HFF-Myc (cell line): Measurements from ENCODE around the gene WDR27.

Experiments used
- DNase-seq: peaks from one replicate; pipeline ENCODE4 v3.0.0-alpha.2; 2011; ENCODE audit warnings: low read depth; ENCODE audit errors: extremely low read depth
- H3K4me3 ChIP-seq: replicated peaks from 2 replicates; pipeline ENCODE4 v1.5.1; 2011; ENCODE audit warnings: low read depth, mild to moderate bottlenecking, control low read depth, low read length
- TF ChIP-seq, protein P1 (sequence below): IDR thresholded peaks from 2 replicates; pipeline ENCODE4 v1.5.1; 2012; ENCODE audit warnings: mild to moderate bottlenecking, low read depth, low read length, control low read depth; ENCODE audit errors: missing control alignments

The WDR27 gene

DNA sequence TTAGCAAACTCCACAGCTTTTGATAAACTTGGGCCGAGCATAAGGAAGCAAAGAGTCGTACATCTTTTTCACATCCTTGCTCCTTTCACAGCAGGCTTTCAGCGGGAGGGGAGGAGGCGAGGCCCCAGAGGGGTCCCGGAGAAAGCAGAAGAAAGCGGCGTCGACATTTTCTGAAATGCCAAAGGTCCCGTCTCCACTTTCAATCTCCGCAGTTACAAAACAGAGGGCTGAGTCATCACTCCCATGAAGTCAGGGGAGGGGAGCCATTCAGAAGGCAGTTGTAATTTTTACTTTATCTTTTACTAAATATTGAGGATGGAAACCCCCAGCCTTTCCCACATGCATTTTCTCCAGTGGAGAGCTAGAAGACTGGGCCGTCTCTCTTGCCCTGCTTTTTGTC is 274.0 kb downstream of the WDR27 start:
- no peak for DNase-seq
- TF ChIP-seq, protein P1, sequence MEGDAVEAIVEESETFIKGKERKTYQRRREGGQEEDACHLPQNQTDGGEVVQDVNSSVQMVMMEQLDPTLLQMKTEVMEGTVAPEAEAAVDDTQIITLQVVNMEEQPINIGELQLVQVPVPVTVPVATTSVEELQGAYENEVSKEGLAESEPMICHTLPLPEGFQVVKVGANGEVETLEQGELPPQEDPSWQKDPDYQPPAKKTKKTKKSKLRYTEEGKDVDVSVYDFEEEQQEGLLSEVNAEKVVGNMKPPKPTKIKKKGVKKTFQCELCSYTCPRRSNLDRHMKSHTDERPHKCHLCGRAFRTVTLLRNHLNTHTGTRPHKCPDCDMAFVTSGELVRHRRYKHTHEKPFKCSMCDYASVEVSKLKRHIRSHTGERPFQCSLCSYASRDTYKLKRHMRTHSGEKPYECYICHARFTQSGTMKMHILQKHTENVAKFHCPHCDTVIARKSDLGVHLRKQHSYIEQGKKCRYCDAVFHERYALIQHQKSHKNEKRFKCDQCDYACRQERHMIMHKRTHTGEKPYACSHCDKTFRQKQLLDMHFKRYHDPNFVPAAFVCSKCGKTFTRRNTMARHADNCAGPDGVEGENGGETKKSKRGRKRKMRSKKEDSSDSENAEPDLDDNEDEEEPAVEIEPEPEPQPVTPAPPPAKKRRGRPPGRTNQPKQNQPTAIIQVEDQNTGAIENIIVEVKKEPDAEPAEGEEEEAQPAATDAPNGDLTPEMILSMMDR, result no peak
- H3K4me3 ChIP-seq, result no peak overlapping the region

DNA sequence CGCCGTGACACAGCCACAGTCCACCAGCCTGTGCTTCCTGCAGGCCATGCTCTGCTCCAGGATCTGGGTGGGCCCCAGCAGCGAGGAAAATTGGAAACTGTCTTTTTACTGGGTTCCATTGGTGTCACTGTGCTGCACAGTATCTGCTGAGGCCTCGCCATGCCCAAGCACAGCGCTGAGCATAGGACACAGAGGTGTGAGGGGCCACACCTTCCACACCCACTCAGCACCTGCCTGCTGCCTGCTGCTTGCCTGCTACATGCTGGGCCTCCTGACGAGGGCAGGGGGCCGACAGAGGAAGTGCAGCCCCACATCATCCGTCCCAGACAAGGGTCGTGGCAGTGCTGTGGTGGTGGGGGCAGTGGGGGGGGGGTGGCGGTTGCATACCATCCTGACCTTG is 275.2 kb downstream of the WDR27 start:
- H3K4me3 ChIP-seq, result no peak overlapping the region
- no peak for DNase-seq
- TF ChIP-seq, protein P1, result no peak

DNA sequence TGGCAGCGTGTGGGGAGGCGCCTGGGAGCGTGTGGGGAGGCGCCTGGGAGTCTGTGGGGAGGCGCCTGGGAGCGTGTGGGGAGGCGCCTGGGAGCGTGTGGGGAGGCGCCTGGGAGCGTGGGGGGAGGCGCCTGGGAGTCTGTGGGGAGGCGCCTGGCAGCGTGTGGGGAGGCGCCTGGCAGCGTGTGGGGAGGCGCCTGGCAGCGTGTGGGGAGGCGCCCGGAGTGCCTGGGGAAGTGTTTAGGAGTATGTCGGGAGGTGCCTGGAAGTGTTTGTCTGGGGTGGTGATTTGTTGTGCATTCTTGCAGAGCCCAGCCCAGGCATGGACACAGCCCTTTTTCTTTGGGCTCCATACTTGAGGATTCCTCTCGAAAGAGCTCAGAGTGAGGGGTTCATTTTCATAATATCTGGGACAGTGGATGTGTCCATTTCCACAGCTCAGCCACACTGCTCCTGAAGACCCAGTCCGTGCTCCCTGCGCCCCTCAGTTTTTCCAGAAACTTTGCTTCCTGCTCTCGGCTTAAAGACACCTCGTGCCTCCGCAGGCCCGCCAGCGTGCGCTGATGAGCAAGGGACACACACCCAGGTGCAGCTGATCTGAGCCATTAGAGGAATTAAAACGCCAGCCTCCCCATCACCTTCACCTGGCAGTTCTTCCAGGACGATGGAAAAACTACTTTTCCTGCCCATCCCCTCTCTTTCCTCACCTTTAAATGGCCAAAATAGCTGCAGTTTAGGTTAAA is 276.0 kb downstream of the WDR27 start:
- H3K4me3 ChIP-seq, result no peak overlapping the region
- TF ChIP-seq, protein P1, result no peak
- DNase-seq, result no peak

DNA sequence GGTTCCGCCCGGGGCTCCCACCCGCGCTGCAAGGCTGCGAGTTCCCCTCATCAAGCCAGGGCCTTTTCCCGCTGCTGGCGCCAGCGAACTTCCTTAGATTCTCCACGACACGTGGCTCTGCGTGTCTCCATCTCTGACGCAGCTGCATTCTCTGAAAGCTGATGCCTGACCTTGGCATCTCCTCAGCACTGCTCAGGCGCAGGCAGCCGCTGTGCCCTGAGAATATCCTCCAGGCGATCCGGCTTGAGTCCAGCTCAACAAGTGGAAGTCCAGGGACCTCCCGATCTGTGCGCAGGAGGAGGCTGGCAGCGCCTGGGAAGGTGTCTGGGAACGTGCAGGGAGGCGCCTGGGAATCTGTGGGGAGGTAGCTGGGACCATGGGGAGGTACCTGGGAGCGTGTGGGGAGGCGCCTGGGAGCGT is 277.0 kb downstream of the WDR27 start:
- DNase-seq, result no peak
- TF ChIP-seq, protein P1, result no peak
- H3K4me3 ChIP-seq, result peak overlapping the region; percentile 29

DNA sequence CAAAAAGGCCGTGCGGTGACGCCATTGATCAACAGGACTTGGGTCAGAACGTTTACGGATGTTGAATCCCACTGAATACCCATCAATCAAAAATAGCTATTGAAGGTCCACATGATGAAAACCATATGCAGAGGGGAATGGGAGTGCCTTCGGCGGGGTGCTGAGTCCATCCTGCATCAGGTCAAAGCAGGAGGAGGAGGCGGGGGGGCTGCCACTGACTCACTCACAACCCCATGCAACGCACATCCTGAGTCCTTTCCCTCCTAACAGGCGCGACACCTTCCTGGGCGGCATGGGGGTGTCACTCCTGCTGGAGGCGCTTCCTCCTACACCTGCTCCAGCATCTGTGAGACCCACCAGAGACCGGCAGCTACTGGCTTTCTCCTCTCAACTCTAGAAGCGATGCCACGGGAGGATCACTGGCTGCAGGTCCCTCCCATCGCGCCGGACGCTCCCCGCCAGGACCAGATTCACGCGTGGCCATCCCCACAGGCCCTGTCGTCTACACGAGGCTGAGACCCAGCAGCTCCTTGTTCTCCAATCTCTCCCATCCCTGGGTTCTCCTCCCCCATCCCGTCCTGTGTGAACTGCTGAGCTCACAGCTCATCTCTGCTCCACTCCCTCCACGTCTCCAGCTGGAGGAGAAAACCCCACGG is 277.6 kb downstream of the WDR27 start:
- TF ChIP-seq, protein P1, result no peak
- no peak for DNase-seq
- peak overlapping the region; percentile 29 for H3K4me3 ChIP-seq

DNA sequence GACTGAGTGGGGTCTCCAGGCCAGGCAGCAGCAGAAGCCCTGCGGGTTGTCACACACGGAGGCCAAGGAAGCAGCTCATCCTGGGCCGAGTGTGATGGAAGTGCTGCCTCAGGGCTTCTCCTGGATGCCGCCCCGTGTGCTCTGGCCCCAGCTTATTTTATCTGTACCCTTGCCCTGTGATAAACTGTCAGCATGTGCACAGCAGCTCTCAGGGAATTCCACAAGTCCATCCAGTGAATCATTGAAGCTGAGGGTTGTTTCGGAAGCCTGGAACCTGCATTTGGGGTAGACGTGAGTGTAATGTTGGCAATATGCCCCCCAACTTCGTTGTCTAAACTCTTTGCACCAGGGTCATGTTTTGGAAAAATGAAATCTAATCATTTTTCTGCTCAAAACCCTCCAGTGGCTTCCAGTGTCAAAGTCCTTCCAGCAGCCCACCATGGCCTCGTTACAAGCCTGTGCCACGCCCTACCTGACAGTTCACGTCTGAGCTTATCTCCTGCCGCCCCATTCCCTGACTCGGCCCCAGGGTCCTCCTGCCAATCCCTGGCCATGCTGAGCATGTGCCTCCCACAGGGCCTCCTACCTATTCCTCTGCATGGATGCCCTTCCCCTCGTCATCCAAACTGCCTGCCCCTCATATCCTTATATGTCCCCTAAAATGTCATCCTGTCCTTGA is 280.1 kb downstream of the WDR27 start:
- H3K4me3 ChIP-seq, result no peak overlapping the region
- DNase-seq, result no peak
- TF ChIP-seq, protein P1, result no peak
